SJCRH30 (cell line): Measurements from ENCODE around the gene UNKL. TPM values are rescaled to one million over a fixed set of nuclear protein-coding genes. Genes with fewer than 3 reads are reported as not detected.
"Not testable (repeated sequence)": the region's sequence is repeated elsewhere in the genome, so short reads cannot be mapped to it uniquely, and the experiment has no call there.

Experiments used
- DNase-seq, 2 experiments: peaks; one replicate each; pipeline ENCODE4 v3.0.0-alpha.2; 2015 to 2020
- H3K27ac ChIP-seq: fragments of 250-450 bp; sonication (Bioruptor Pico); 2 replicates; pipeline ENCODE4 v1.5.1; 2020; ENCODE audit warnings: mild to moderate bottlenecking, moderate library complexity
- H3K27me3 ChIP-seq: fragments of 250-450 bp; sonication (Bioruptor Pico); 2 replicates; pipeline ENCODE4 v1.5.1; 2020; ENCODE audit warnings: mild to moderate bottlenecking, moderate library complexity
- H3K36me3 ChIP-seq: fragments of 250-450 bp; sonication (Bioruptor Pico); 2 replicates; pipeline ENCODE4 v1.5.1; 2020; ENCODE audit warnings: mild to moderate bottlenecking, moderate library complexity
- H3K4me1 ChIP-seq: fragments of 250-450 bp; sonication (Bioruptor Pico); 2 replicates; pipeline ENCODE4 v1.5.1; 2020; ENCODE audit warnings: mild to moderate bottlenecking, moderate library complexity
- H3K4me3 ChIP-seq: fragments of 250-450 bp; sonication (Bioruptor Pico); 2 replicates; pipeline ENCODE4 v1.5.1; 2020; ENCODE audit warnings: mild to moderate bottlenecking, moderate library complexity
- H3K9me3 ChIP-seq: fragments of 250-450 bp; sonication (Bioruptor Pico); replicated peaks from 2 replicates; pipeline ENCODE4 v1.5.1; 2020; ENCODE audit warnings: mild to moderate bottlenecking, moderate library complexity
- total RNA-seq: library from RNA; depleted of rRNA; stranded (reverse); fragments of >200 nt; shearing (Covaris generic); gene quantifications from 2 replicates; pipeline ENCODE4 v1.2.3, GENCODE V29; 2014

The UNKL gene
- total RNA-seq, 1 experiment from 2014 or later = 9.8 TPM

DNA sequence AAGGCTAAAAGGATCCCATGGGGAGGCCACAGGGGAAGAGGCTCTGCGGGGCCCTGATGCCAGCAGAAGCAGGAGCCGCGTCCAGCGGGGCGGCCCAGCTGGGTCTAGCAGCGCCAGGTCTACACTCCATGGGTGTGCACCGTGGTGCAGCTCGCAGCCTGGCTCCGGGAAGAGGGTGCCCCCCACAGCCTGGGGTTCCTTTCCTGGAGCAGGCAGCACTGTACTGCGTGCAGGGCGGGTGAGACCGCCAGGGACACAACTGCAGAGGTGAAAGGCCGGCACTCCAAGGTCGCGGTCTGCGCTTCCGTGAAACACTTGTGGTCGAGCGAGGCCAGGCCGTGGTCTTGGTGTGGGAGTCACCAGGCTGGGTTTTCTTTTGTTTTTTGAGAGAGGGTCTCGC lies 36.3 kb upstream of the UNKL start:
- no peak for DNase-seq
- H3K36me3 ChIP-seq = no peaks in the 10 kb centered on the region; the same call in 1 of the 2 replicates

DNA sequence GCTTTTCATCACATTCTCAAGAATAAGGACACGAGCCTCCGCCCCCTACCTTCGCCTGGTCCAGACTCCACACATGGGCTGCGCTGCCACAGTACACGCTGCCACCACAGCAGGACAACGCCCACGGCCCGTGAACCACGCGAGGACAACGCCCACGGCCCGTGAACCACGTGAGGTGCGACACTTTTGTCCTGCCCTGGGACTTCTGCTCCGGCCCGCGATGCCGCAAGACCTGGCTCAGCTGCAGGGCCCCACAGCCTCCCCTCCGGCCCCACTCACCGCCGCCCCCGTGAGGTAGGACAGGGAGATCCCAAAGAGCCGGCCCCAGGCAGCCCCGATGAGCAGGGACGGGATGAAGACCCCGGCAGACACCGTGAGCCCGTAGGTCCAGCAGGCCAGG lies 35.7 kb upstream of the UNKL start:
- Histone ChIP-seq H3K9me3 (no peaks in the 10 kb centered on the region), H3K4me1 (no peaks in the 10 kb centered on the region), H3K36me3 (no peaks in the 10 kb centered on the region; the same call in 1 of the 2 replicates), H3K27ac (no peak overlapping the region), H3K27me3 (no peaks in the 10 kb centered on the region), H3K4me3 (no peak overlapping the region)
- DNase-seq = no peak

More for the DNA sequence above, 36.3 kb upstream of the UNKL start:
- Histone ChIP-seq H3K27me3 (no peaks in the 10 kb centered on the region), H3K9me3 (no peaks in the 10 kb centered on the region), H3K27ac (no peak overlapping the region), H3K4me3 (no peak overlapping the region), H3K4me1 (no peaks in the 10 kb centered on the region)

DNA sequence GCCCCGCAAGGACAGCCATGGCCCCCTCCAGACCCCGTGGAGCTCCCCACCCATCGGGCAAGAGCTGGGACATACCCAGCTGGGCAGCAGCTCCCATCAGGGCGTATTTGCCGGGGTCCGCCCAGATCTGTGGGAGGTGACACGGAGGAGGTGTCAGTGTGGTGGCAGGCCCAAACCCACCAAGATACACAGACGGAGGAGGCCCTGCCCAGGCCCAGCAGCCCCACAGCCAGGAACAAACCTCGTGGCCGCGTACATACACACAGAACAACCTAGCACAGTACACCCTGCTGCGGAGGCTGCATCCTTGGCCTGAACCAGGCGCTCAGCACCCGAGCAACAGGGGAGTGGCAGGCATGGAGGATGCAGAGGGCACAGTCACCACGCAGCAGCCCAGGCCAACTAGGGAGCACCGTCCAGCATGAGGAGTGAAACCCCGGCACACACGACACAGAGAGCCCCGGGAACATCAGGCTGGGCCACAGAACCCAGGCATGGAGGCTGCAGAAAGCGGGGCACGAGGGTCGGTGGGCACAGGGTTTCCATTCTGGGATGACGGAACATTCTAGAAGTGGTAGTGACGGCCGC lies 34.8 kb upstream of the UNKL start:
- no peaks in the 10 kb centered on the region for H3K4me1 ChIP-seq
- no peak overlapping the region for H3K27ac ChIP-seq
- H3K36me3 ChIP-seq = no peaks in the 10 kb centered on the region; the same call in 1 of the 2 replicates
- no peaks in the 10 kb centered on the region for H3K9me3 ChIP-seq
- no peak overlapping the region for H3K4me3 ChIP-seq
- DNase-seq = no peak
- no peaks in the 10 kb centered on the region for H3K27me3 ChIP-seq

DNA sequence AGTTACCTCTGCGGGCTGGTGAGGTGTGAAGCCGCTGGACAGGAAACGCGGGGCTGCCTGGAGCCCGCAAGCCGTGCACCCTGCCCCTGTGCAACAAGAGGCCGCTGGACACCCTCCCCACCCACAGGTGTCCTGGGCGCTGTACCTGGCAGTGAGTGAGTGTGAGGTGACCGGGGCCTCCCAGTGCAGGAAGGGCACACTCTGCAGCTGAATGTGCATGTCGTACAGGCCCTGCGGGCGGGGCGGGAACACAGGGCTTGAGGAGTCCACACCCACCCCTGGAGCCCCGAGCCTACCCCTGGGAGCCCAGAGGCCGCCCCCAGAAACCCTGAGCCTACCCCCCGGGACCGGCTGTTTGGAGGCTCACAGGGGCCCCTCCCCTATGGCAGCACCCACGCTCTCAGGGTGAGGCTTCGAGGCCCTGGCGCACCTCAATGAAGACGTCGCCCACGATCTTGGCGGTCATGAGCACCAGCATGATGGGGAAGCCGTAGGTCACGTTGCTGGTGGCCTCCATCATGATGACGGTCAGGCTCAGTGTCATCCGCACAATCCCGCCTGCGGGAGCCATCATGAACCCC lies 34.1 kb upstream of the UNKL start:
- Histone ChIP-seq H3K9me3 (no peaks in the 10 kb centered on the region), H3K36me3 (no peaks in the 10 kb centered on the region; the same call in 1 of the 2 replicates), H3K4me1 (no peaks in the 10 kb centered on the region), H3K27ac (no peak overlapping the region), H3K27me3 (no peaks in the 10 kb centered on the region), H3K4me3 (no peak overlapping the region)
- DNase-seq = no peak

DNA sequence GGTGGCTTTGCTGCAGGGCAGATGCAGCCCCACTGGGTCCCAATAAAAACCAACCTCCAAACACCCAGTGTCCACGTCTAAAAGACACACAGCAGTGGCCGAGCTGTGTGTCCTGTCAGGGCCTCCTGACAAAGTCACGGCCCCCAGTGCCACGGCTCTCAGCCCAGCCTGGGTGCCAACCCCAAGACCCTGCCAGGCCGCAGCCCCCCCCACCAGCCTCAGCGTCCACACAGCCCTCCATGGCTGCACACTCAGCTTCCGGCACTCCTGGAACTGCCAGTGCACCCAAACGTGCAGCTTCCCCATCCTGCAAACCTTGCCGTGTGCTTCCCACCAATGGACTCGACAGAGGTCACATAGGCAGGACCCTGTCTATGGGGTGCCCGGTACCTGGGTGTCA lies 33.5 kb upstream of the UNKL start:
- no peaks in the 10 kb centered on the region for H3K36me3 ChIP-seq
- H3K27me3 ChIP-seq = no peaks in the 10 kb centered on the region

DNA sequence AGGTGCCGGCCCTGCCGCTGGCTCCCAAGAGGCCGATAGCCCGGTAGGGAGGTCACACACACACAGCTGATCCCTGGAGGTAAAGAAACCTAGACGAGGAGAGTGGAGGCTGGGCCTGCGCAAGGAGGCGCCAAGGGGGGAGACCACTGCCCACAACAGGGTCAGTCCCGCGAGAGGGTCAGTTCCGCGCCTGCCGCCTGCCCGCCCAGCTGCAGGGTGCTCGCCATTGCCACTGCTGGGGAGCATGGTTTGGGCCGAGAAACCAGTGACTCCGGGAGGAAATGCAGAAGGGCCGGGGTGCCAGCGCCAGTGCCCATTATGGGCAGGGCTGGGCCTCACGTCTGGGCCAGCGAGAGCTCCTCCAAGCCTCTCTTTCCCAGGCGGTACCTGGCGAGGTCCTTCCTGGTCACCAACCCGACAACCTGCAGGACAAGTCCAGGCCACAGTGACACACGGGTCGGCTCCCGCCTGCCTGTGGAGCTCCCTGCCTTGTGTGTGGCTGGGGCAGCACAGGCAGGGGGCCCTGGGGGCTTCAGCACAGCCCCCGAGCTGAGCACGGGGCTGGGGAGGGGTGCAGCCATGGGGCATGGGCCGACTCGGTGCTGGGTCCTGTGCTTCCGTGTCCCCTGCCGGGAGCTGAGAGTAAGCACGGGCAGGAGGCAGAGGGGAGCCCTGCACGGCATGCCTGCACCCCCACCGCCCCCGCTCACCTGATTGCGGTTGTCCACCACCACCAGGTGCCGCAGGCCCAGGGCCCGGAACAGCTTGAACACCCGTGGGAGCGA lies 32.0 kb upstream of the UNKL start:
- Histone ChIP-seq H3K27me3 (no peaks in the 10 kb centered on the region), H3K4me1 (no peaks in the 10 kb centered on the region), H3K36me3 (no peaks in the 10 kb centered on the region), H3K9me3 (no peaks in the 10 kb centered on the region), H3K27ac (no peak overlapping the region), H3K4me3 (no peak overlapping the region)
- DNase-seq = no peak

More for the DNA sequence above, 33.5 kb upstream of the UNKL start:
- H3K27ac ChIP-seq = no peak overlapping the region
- DNase-seq = no peak
- H3K9me3 ChIP-seq = no peaks in the 10 kb centered on the region
- H3K4me3 ChIP-seq = no peak overlapping the region
- H3K4me1 ChIP-seq = no peaks in the 10 kb centered on the region

DNA sequence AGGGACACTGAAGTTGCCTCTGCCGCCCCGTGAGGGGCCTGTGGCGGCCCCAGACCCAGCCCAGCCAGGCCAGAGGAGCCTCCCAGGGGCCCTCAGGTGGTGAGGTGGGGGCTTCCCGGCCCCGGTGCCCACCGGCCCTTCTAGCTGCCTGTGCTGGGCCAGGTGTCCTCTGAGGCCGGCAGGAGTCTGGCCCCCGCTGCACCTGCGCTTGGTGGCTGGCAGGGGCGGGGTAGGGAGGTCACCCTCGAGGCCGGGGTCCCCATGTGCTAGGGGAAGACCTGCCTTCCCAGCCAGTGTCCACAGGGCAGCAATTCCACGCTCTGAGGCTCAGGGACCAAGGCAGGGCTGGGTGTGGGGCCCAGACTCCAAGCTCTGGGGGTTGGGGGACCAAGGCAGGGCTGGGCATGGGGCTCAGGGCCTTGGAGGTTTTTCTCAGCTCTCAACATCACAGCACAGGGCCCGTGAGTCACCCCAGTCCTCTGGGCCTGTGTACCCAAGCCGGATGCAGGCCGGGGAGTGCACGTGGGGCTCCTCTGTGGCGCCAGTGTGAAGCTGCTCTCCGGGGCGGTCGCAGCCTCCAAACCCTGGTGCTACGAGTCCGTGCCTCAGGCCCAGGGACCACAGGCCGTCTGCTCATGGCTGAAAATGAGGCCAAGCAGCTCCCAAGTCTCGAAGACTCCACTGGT lies 31.2 kb upstream of the UNKL start:
- no peak overlapping the region for H3K27ac ChIP-seq
- DNase-seq = no peak
- no peak overlapping the region for H3K4me3 ChIP-seq
- no peaks in the 10 kb centered on the region for H3K27me3 ChIP-seq
- no peaks in the 10 kb centered on the region for H3K36me3 ChIP-seq
- H3K4me1 ChIP-seq = no peaks in the 10 kb centered on the region
- H3K9me3 ChIP-seq = no peaks in the 10 kb centered on the region

DNA sequence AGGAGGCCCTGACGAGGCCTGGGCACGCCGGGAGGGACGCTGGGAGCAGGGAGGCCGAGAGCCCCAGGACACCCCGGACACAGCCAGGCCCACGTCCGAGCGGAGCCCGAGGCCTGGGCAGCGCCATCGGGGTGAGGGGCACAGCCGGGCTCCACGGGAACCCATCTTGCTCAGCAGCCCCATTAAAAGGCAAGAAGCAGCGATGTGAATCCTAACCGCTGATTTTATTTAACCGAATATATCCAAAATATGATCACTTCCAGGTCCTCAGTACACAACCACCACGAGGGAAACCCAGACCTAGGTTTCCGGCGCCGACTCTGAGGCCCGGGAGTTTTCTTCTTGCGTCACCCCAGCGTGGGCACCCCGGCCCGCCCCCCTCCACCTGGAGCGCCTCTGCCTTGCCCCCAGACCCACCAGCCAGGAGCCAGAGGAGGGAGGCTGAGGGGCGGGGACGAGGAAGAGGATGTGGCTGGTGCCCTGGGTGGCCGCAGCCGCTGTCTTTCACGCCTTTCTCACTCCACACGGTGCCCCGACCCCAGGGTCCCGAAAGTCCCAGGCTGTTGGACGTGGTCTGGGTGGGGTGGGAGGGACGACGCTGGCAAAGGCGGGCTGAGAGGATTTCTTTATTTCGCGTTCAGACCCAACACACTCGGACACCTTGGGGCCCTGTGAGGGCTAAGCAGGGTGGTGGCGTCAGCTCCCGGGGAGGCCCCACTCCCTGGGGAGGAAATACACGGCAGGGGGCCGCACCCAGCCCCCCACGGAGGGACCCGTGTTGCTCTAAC lies 30.4 kb upstream of the UNKL start:
- no peaks in the 10 kb centered on the region for H3K36me3 ChIP-seq
- no peak overlapping the region for H3K4me3 ChIP-seq
- no peaks in the 10 kb centered on the region for H3K4me1 ChIP-seq
- H3K27ac ChIP-seq = no peak overlapping the region
- no peaks in the 10 kb centered on the region for H3K27me3 ChIP-seq
- no peaks in the 10 kb centered on the region for H3K9me3 ChIP-seq
- no peak for DNase-seq

DNA sequence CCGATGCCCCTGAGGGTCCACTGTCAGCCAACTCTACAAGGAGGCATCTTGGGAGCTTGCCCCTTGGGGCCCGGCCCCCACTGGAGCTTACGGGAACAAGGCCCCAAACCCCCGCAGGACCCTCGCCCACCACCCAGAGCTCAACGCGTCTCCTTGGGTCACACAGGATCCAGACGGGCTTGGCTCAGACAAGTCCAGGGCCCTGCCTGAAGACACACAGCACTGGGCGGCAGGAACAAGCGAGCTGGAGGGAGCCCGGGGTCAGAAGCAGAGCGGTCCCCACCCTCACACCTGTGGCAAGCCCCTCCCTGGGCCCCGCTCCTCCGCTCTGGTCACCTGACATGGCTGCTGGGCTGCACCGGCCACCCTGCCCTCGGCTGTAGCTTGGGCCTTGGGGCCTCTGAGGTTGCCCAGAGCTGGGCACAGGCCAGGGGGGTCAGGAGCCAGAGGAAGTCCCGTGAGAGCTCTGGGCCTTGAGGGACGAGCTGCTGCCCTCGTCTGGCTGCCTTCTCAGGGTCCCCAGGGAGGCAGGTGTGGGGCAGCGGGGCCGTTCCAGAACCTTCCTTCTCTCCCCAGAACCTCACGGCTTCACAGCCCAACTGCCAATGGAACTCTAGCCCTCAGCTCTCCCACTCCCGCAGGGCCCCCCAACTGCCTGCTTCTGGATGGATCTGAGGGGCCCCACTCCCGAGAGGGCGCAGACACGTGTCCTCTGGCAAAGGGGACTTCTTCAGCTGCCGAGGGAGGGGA lies 29.7 kb upstream of the UNKL start, which contains the start of gene CCDC154:
Gene CCDC154, minus strand, starts transcription at position 577 of the 750 bp plus-strand sequence. Its CDS starts 234 bp downstream, at position 343.
- Histone ChIP-seq H3K4me3 (no peak within 1 kb of the TSS), H3K27ac (no peak within 1 kb of the TSS)

DNA sequence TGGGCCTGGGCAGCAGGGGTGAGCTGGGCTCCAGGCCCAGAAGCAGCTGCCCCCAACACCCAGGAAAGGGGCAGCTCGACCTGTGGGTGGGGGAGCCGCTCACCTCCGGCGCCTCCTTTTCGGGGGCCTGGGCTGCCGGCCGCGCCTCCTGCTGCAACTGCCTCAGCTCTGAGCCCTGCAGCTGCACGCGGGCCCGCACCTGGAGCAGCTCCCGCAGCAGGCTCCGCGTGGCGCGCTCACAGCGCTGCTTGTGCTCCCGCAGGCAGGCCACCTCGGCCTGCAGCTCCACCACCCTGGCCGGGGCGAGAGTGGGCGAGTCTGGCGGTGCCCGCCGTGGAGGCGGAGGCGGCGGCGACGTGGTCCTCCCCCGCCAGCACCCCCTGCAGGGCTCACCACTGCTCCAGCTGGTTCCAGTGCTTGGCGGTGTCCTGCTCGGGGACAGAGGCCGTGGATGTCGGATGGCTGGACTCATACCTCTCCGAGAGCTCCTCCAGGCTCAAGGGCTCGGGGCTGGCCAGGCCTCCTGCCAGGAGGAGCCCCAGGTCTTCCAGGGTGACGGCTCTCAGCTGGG lies 29.0 kb upstream of the UNKL start:
- no peaks in the 10 kb centered on the region for H3K9me3 ChIP-seq
- peak in 1 of 2 experiments; percentile 12 for DNase-seq
- H3K4me1 ChIP-seq = peaks cover 11% of the 10 kb centered on the region; the same call in 1 of the 2 replicates
- H3K36me3 ChIP-seq = no peaks in the 10 kb centered on the region
- H3K27me3 ChIP-seq = no peaks in the 10 kb centered on the region
- H3K27ac ChIP-seq = no peak overlapping the region
- no peak overlapping the region for H3K4me3 ChIP-seq

More for the DNA sequence above, 29.7 kb upstream of the UNKL start, which contains the start of gene CCDC154:
- no peaks in the 10 kb centered on the region for H3K36me3 ChIP-seq
- DNase-seq = no peak
- H3K27me3 ChIP-seq = no peaks in the 10 kb centered on the region
- H3K9me3 ChIP-seq = no peaks in the 10 kb centered on the region
- peaks cover 6% of the 10 kb centered on the region; the same call in 1 of the 2 replicates for H3K4me1 ChIP-seq

DNA sequence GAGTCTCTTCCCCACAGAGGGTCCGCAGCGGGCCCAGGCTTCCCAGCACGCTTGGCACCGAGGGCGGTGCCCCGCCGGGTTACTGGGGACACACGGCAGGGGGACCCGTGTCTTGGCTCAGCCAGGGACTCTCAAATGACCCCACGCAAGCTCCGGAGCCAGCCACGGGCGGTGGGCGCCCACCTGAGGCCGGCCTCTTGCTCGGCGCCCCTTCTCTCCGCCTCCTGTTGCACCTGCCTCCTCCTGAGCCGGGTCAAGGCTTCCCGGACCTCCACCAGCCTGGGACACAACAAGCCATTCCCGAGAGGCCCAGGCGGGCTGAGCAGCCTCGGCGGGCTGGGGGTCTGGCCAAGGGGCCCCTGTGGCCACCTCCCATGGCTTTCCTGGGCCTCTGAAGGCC lies 28.2 kb upstream of the UNKL start:
- no peak overlapping the region for H3K27ac ChIP-seq
- DNase-seq = no peak
- H3K27me3 ChIP-seq = no peaks in the 10 kb centered on the region
- H3K4me1 ChIP-seq = peaks cover 18% of the 10 kb centered on the region
- H3K4me3 ChIP-seq = no peak overlapping the region
- no peaks in the 10 kb centered on the region for H3K36me3 ChIP-seq
- H3K9me3 ChIP-seq = no peaks in the 10 kb centered on the region

DNA sequence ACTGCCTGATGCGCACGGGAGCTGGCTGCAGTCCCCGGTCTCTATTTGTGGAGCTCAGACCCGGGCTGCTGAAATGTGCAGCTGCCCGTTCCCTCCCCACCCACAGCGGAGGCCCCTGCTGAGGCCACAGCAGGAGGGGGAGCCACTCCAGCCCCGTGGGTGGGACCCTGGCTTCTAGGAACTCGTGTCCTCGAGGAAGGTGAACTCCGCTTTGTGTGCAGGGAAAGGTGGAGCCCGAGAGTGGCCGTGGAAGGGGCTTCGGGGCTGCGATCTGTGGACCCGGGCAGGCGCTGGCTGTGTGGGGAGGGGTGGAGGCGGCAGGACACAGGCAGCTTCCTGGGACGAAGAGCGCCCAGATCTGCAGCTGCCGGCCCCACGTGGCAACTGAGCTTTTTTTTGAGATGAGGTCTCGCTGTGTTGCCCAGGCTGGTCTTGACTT lies 26.9 kb upstream of the UNKL start:
- DNase-seq = peak; percentile 74 to 80
- Histone ChIP-seq H3K4me3 (peak overlapping the region; percentile 31), H3K27ac (peak overlapping the region; percentile 40), H3K9me3 (no peaks in the 10 kb centered on the region), H3K36me3 (no peaks in the 10 kb centered on the region), H3K4me1 (peaks cover 28% of the 10 kb centered on the region), H3K27me3 (no peaks in the 10 kb centered on the region)

DNA sequence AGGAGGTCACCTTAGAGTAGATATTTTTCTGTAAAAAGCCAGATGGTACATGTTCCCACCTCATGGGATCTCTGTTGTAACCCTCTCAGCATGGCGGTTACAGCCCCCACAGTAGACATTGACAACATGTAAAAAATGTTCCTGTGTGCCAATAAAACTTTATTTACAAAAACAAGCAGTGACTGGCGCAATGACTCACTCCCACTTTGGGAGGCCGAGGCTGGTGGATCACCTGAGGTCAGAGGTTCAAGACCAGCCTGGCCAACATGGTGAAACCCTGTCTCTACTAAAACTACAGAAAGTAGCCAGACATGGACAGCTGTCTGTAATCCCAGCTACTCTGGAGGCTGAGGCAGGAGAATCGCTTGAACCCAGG lies 25.2 kb upstream of the UNKL start:
- H3K9me3 ChIP-seq, DNase-seq: not testable (repeated sequence)

More for the DNA sequence above, 25.2 kb upstream of the UNKL start:
- H3K36me3 ChIP-seq, H3K27ac ChIP-seq, H3K27me3 ChIP-seq: not testable (repeated sequence)
- Histone ChIP-seq H3K4me1 (peaks cover 41% of the 10 kb centered on the region), H3K4me3 (peak overlapping the region; percentile 33; the same call in 1 of the 2 replicates)
